Fibroblast of lung (primary cell): ENCODE results near the gene HIVEP3. TPM values are rescaled to one million over a fixed set of nuclear protein-coding genes. Genes with fewer than 3 reads are reported as not detected.

Source experiments
- DNase-seq, 2 donors: peaks; one replicate each; pipeline versions ENCODE4 v3.0.0 to v3.0.0-alpha.2; 2010; ENCODE audit warnings: low read depth in 2 of 2
- H2AFZ ChIP-seq: 2 replicates; pipeline ENCODE4 v1.5.1; 2012; ENCODE audit warnings: low read length, control low read depth, inconsistent platforms
- H3K27ac ChIP-seq: 2 replicates; pipeline ENCODE4 v1.5.1; 2011; ENCODE audit warnings: low read length, control low read depth; ENCODE audit not compliant: insufficient read depth
- H3K27me3 ChIP-seq: 2 replicates; pipeline ENCODE4 v1.5.1; 2011; ENCODE audit warnings: mild to moderate bottlenecking, low read length; ENCODE audit not compliant: control insufficient read depth, insufficient read depth
- H3K36me3 ChIP-seq: 2 replicates; pipeline ENCODE4 v1.5.1; 2011; ENCODE audit warnings: low read length; ENCODE audit not compliant: control insufficient read depth, insufficient read depth
- H3K4me1 ChIP-seq: 2 replicates; pipeline ENCODE4 v1.5.1; 2011; ENCODE audit warnings: low read length; ENCODE audit not compliant: control insufficient read depth, insufficient read depth; ENCODE audit errors: extremely low read depth
- H3K4me2 ChIP-seq: 2 replicates; pipeline ENCODE4 v1.5.1; 2011; ENCODE audit warnings: low read length, control low read depth; ENCODE audit not compliant: insufficient read depth; ENCODE audit errors: extremely low read depth
- H3K4me3 ChIP-seq, 4 experiments: fragments of 200-600 bp in 1 of 4; sonication (generic) in 1 of 4; replicated peaks in 1 of 4; 2 replicates each; pipeline ENCODE4 v1.5.1; 2011 to 2016; ENCODE audit warnings: low read length in 4 of 4, low read depth in 3 of 4, mild to moderate bottlenecking in 3 of 4, control low read depth in 2 of 4, inconsistent platforms in 1 of 4, mixed read lengths in 1 of 4; ENCODE audit not compliant: insufficient read depth in 1 of 4; ENCODE audit errors: control extremely low read depth in 1 of 4
- H3K79me2 ChIP-seq: 2 replicates; pipeline ENCODE4 v1.5.1; 2012; ENCODE audit warnings: mild to moderate bottlenecking, low read length, inconsistent platforms; ENCODE audit not compliant: control insufficient read depth, insufficient read depth
- H3K9ac ChIP-seq: 2 replicates; pipeline ENCODE4 v1.5.1; 2011; ENCODE audit warnings: mild to moderate bottlenecking, low read length, control low read depth; ENCODE audit not compliant: insufficient read depth
- H3K9me3 ChIP-seq: 2 replicates; pipeline ENCODE4 v1.5.1; 2012; ENCODE audit warnings: low read depth, low read length; ENCODE audit not compliant: control insufficient read depth, insufficient read depth
- H4K20me1 ChIP-seq: 2 replicates; pipeline ENCODE4 v1.5.1; 2011; ENCODE audit warnings: low read length; ENCODE audit not compliant: control insufficient read depth, insufficient read depth; ENCODE audit errors: extremely low read depth
- EZH2 ChIP-seq: IDR thresholded peaks from 2 replicates; pipeline ENCODE4 v1.5.1; 2012; ENCODE audit warnings: low read length, control low read depth, mild to moderate bottlenecking; ENCODE audit errors: missing control alignments
- polyA plus RNA-seq, 2 donors: library from polyadenylated mRNA; depleted of rRNA in 1 of 2; stranded (reverse) in 1 of 2; unstranded in 1 of 2; fragments of >200 nt; gene quantifications; 2 replicates each; pipeline ENCODE4 v1.2.1, GENCODE V29; 2011 to 2012; ENCODE audit warnings: missing spikeins in 1 of 2
- total RNA-seq: library from RNA; depleted of rRNA; stranded (reverse); fragments of >200 nt; gene quantifications from 2 replicates; pipeline ENCODE4 v1.2.1, GENCODE V29; 2014
- TF ChIP-seq, protein P1 (sequence below), 2 donors: IDR thresholded peaks in 1 of 2; conservative IDR thresholded peaks in 1 of 2; 1 replicate in 1 of 2; 2 replicates in 1 of 2; pipeline ENCODE4 v1.5.1; 2011 to 2012; ENCODE audit warnings: low read length in 2 of 2, control low read depth in 1 of 2, inconsistent platforms in 1 of 2, low read depth in 1 of 2, mild to moderate bottlenecking in 1 of 2

The HIVEP3 gene
- total and polyA plus RNA-seq, 2 donors (not counting 1 experiment from before 2014, with no cell fraction given) = 0.83 to 3.2 TPM

DNA sequence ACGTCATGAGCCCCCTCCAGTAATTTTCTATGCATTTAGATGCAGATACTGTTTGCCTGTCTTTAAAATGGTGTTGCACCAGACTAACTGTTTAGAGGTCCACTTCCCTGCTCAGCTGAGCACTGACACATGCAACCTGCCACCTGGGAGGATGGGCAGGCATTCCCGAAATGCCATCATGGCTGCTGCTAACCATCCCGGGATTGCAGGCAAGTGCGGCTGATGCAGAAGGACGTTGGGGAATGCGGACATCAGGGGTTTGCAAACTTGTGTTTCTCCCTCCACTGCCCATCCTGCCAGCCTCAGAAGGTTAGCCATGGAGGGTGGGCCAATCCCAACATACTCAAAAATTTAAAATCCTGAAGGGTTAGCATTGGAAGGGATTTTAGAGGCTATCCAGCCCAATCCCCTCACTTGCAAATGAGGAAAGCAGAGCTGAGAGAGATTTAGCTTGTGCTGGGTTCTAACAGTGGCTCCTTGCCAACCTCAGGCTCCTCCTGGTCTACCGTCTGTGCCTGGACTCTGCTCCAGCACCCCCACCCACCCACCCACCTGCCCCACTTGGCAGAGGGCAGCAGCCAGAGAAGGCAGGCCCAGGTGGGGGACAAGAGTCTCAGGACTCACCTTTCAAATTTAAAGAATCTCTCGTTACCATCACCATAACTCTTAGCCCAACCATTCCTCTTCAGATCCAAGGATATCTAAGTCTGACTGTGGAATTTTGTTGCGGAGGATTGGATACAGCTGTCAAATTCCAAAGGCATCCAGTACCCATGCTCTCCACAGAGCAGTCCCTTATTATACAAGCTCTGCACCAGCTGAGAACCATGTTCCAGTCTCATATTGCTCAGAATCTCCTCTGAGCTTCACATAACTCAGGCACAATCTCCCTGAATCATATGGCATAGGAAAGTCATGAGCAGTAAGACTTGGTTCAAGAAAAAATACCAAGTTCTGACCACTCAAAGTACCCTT lies 34.2 kb downstream of the HIVEP3 start:
- Histone ChIP-seq H3K79me2 (no peaks in the 10 kb centered on the region), H2AFZ (no peak overlapping the region), H3K4me2 (no peak overlapping the region), H3K27ac (no peak overlapping the region), H3K9me3 (no peaks in the 10 kb centered on the region), H3K27me3 (no peaks in the 10 kb centered on the region), H3K4me3 (no peak overlapping the region), H3K4me1 (no peaks in the 10 kb centered on the region), H4K20me1 (no peaks in the 10 kb centered on the region), H3K9ac (no peak overlapping the region), H3K36me3 (no peaks in the 10 kb centered on the region)
- DNase-seq = no peak
- TF ChIP-seq, protein P1, sequence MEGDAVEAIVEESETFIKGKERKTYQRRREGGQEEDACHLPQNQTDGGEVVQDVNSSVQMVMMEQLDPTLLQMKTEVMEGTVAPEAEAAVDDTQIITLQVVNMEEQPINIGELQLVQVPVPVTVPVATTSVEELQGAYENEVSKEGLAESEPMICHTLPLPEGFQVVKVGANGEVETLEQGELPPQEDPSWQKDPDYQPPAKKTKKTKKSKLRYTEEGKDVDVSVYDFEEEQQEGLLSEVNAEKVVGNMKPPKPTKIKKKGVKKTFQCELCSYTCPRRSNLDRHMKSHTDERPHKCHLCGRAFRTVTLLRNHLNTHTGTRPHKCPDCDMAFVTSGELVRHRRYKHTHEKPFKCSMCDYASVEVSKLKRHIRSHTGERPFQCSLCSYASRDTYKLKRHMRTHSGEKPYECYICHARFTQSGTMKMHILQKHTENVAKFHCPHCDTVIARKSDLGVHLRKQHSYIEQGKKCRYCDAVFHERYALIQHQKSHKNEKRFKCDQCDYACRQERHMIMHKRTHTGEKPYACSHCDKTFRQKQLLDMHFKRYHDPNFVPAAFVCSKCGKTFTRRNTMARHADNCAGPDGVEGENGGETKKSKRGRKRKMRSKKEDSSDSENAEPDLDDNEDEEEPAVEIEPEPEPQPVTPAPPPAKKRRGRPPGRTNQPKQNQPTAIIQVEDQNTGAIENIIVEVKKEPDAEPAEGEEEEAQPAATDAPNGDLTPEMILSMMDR (conservative IDR thresholded peaks at IDR 0.05 in 1 of 2, IDR thresholded peaks at IDR 0.05 in 1 of 2; ENCODE audit: low read depth in 1 of 2, low read length in 2 of 2) = no peak
- no peak for TF ChIP-seq EZH2

DNA sequence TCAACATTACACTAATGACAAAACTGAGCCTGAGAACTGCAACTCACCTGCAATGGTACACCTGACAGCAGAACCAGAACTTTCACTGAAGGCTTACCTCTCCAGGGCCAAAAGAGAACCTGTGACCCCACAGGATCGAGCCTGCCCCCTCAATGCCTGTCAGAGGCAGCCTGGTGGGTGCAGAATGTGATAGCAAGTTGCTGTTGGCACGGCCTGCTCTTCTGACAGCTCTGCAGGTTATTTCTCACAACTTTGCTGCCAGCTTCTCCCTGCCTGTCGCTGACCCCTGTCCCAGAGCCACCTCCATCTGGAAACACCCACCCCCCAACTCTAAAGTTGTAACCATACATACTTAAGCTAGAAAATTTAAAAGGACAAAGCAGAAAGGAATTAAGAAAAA lies 35.2 kb downstream of the HIVEP3 start:
- Histone ChIP-seq H3K9me3 (no peaks in the 10 kb centered on the region), H2AFZ (no peak overlapping the region), H3K27me3 (no peaks in the 10 kb centered on the region), H3K4me2 (no peak overlapping the region), H3K79me2 (no peaks in the 10 kb centered on the region), H4K20me1 (no peaks in the 10 kb centered on the region), H3K9ac (no peak overlapping the region), H3K27ac (no peak overlapping the region), H3K36me3 (no peaks in the 10 kb centered on the region), H3K4me1 (no peaks in the 10 kb centered on the region), H3K4me3 (no peak overlapping the region)
- TF ChIP-seq, protein P1 (conservative IDR thresholded peaks at IDR 0.05 in 1 of 2, IDR thresholded peaks at IDR 0.05 in 1 of 2; ENCODE audit: low read depth in 1 of 2, low read length in 2 of 2) = no peak
- TF ChIP-seq EZH2 = no peak
- DNase-seq = no peak

DNA sequence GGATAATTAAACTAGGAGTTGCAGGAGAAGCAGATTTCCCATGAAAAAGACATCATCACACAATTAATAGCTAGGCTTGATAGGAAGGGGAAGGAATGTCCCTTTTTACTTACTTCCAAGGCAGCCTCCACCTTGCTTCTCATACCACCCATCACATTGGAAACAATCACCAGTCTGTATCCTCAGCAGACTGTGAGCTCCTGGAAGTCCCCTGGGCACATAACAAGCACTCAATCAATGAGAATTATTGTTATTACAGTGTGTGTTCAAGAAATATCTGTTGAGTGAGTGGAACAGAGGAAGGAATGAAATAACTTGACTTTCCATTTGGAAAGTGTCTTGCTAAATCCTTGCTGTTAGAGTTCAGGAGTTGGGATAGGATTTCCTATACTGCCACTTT lies 36.2 kb downstream of the HIVEP3 start:
- no peak for DNase-seq
- Histone ChIP-seq H3K79me2 (no peaks in the 10 kb centered on the region), H3K4me2 (no peak overlapping the region), H4K20me1 (no peaks in the 10 kb centered on the region), H3K36me3 (no peaks in the 10 kb centered on the region), H3K9me3 (no peaks in the 10 kb centered on the region), H3K27ac (no peak overlapping the region), H3K27me3 (no peaks in the 10 kb centered on the region), H3K4me1 (no peaks in the 10 kb centered on the region), H3K4me3 (no peak overlapping the region), H2AFZ (no peak overlapping the region), H3K9ac (no peak overlapping the region)
- TF ChIP-seq, protein P1 (conservative IDR thresholded peaks at IDR 0.05 in 1 of 2, IDR thresholded peaks at IDR 0.05 in 1 of 2; ENCODE audit: low read depth in 1 of 2, low read length in 2 of 2) = no peak
- TF ChIP-seq EZH2 = no peak
